ENCODE measurements around the gene SORCS2. TPM values are rescaled to one million over a fixed set of nuclear protein-coding genes. Genes with fewer than 3 reads are reported as not detected.

SORCS2 gene
- polyA plus RNA-seq, 1 donor from 2014 or later: not detected

DNA sequence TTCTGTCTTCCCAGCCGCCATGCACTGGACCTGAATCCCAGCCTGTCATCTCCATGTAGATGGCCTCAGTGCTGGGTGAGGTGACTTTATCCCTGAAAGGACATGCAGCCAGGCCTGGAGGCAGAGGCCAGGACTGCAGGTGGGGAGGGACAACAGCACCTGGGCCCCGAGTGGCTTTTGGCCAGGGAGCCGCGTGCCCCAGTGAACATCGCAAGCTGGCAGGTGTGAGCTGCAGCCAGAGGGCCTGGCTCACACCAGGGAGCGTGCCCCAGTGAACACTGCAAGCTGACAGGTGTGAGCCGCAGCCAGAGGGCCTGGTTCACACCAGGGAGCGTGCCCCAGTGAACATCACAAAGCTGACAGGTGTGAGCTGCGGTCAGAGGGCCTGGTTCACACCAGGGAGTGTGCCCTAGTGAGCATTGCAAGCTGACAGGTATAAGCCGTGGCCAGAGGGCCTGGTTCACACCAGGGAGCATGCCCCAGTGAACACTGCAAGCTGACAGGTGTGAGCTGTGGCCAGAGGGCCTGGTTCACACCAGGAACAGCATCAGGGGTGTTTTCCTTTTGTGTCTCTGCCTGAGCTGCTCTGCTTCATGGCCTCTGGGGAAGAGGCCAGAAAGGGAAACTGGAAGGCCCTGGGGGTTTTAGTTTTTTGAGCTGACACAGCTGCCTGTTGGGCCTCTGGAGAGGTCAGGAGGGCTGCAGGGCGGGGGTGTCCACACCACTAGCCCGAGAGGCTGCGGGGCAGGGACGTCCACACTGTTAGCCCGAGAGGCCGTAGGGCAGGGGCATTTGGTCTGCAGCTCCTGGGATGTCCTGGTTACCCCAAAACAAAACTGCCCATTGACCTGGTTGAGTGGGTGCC is 265.1 kb downstream of the SORCS2 start:
- Mint-ChIP-seq H3K9me3 (peaks cover 0 to 2% (median 0%) of the 10 kb centered on the region in 3 donors), H3K27me3 (peaks cover 2% of the 10 kb centered on the region), H3K36me3 (no peaks in the 10 kb centered on the region), H3K27ac (no peak overlapping the region), H3K4me3 (no peak overlapping the region), H3K4me1 (no peaks in the 10 kb centered on the region)

DNA sequence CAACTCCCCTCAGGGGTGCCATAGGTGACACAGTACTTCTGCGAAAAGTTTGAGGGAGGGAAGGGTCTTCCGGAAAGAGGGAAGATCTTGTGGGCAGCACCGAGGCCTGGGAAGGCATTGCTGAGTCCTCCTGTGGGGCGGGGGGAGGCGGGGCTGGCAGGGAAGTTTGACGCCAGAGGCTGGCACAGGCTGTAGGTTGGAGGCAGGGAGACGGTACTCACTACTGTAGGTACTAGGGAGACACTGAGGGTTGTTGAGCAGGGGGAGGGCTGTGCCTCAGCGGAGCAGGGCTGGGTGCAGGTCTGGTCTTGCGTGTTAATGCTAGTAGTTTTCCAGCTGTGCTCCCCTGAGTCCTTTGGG is 265.7 kb downstream of the SORCS2 start:
- H3K9me3 Mint-ChIP-seq: no peaks in the 10 kb centered on the region
- H3K4me3 Mint-ChIP-seq: peak overlapping the region in 1 of 4 donors; percentile 32
- no peaks in the 10 kb centered on the region for H3K4me1 Mint-ChIP-seq
- no peaks in the 10 kb centered on the region for H3K36me3 Mint-ChIP-seq
- no peak overlapping the region for H3K27ac Mint-ChIP-seq
- H3K27me3 Mint-ChIP-seq: peaks cover 2% of the 10 kb centered on the region

DNA sequence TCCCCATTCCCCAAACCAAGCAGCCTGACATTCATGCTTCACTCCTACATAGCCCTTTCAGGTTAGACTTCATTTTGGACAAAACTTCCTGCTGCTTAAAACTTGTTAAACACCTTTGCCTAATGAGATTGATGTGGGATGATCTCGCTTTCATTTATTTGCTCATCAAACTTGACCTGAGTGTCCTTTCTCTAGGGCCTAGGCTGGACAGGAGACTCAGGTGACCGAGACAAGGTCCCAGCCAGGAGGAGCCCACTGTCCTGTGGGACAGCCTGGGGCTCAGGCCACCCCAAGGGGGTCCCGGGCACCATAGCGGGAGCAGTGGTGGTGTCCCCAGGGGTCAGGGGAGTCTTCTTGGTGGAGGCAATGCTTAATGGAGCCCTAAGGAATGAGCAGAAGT is 266.1 kb downstream of the SORCS2 start:
- no peaks in the 10 kb centered on the region for H3K9me3 Mint-ChIP-seq
- H3K4me1 Mint-ChIP-seq: no peaks in the 10 kb centered on the region
- no peaks in the 10 kb centered on the region for H3K36me3 Mint-ChIP-seq
- H3K27me3 Mint-ChIP-seq: peaks cover 2% of the 10 kb centered on the region
- H3K4me3 Mint-ChIP-seq: no peak overlapping the region
- H3K27ac Mint-ChIP-seq: no peak overlapping the region

DNA sequence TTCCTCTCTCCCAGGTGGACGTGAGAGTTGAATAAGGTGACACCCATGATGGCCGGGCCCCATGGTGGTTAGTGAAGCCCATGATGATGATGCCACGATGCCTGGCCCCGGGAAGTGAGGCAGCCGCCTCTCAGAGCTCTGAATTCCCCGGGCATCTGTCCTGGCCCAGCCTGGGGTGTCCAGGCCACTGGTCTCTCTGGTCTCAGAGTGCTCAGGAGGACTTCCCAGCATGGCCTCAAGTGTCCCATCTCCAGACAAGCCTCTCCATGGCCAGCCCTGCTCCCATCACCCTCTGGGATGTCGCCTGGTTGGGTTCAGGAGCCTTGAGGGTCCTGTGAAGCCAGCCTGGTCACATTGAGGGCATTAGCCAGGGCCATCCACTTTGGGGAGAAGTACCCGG is 267.1 kb downstream of the SORCS2 start:
- H3K27ac Mint-ChIP-seq: no peak overlapping the region
- peaks cover 2% of the 10 kb centered on the region for H3K36me3 Mint-ChIP-seq
- H3K9me3 Mint-ChIP-seq: peaks cover 0 to 2% (median 0%) of the 10 kb centered on the region in 3 donors
- H3K27me3 Mint-ChIP-seq: peaks cover 2% of the 10 kb centered on the region
- no peaks in the 10 kb centered on the region for H3K4me1 Mint-ChIP-seq
- no peak overlapping the region for H3K4me3 Mint-ChIP-seq

DNA sequence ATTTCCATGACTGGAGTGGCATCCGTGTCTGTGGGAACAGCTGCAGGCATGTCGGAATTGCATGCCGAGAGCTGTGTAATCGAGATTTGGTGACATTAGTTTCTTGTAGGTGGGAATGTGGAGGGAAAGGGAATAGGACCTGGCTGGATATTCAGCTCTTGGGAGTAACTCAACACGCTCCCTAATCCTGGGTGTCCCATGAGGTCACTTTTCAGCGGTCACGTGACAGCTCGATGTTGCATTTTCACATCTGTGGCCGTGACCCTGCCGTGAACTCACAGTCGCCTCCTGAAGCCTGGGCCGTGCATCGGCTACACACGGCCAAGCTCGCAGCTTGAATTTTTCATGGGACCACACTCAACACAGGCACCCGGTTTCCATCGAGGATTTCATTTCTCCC is 268.2 kb downstream of the SORCS2 start:
- Mint-ChIP-seq H3K36me3 (peaks cover 2% of the 10 kb centered on the region), H3K9me3 (peaks cover 0 to 3% (median 3%) of the 10 kb centered on the region in 3 donors), H3K4me1 (no peaks in the 10 kb centered on the region), H3K27ac (no peak overlapping the region), H3K27me3 (peaks cover 2% of the 10 kb centered on the region), H3K4me3 (no peak overlapping the region)

DNA sequence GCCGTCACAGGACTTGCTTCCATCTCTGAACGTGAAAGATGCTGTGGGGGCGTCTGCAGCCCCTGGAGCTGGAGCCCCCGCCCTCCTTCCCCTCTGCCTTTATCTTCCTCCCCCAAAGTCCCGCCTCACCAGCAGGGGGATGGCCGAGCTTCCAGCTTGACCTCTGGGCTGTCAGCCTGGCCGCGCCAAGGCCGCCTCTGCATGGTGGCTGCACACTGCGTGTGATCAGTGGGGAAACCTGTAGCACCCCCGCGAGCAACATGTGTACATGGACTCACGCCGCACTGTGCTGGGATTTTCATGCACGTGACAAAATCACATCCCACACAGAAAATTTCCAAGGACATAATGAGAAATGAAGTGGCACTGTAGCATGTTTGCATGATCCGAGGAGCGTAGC is 268.9 kb downstream of the SORCS2 start:
- H3K27me3 Mint-ChIP-seq: peaks cover 2% of the 10 kb centered on the region
- peaks cover 0 to 3% (median 3%) of the 10 kb centered on the region in 3 donors for H3K9me3 Mint-ChIP-seq
- no peak overlapping the region for H3K4me3 Mint-ChIP-seq
- peak overlapping the region in 1 of 3 donors; percentile 78 for H3K27ac Mint-ChIP-seq
- no peaks in the 10 kb centered on the region for H3K4me1 Mint-ChIP-seq
- peaks cover 2% of the 10 kb centered on the region for H3K36me3 Mint-ChIP-seq

DNA sequence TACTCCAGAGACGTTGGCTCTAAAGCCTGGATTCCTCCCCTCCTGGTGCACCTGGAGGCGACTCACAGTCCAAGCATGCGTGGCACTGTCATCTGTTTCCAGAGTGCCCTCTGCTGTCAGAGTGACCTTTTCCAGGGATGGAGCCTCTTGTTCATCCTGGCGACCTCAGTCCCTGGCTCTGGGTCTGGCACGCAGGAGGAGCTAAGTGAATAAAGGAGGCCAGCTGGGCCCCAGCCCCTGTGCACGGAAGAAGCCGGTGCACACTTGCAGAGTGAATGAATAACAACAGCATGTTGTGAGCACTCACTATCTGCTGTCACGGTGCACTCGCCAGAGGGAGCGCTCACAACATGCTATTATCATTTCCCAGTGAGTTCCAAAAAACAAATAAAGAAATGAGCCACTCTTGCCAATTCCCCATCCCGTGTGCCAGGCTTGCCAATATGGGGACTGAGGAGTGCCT is 270.2 kb downstream of the SORCS2 start:
- Mint-ChIP-seq H3K36me3 (peaks cover 2% of the 10 kb centered on the region), H3K27ac (no peak overlapping the region), H3K4me1 (no peaks in the 10 kb centered on the region), H3K27me3 (peaks cover 2% of the 10 kb centered on the region), H3K4me3 (no peak overlapping the region), H3K9me3 (peaks cover 0 to 3% (median 3%) of the 10 kb centered on the region in 3 donors)

DNA sequence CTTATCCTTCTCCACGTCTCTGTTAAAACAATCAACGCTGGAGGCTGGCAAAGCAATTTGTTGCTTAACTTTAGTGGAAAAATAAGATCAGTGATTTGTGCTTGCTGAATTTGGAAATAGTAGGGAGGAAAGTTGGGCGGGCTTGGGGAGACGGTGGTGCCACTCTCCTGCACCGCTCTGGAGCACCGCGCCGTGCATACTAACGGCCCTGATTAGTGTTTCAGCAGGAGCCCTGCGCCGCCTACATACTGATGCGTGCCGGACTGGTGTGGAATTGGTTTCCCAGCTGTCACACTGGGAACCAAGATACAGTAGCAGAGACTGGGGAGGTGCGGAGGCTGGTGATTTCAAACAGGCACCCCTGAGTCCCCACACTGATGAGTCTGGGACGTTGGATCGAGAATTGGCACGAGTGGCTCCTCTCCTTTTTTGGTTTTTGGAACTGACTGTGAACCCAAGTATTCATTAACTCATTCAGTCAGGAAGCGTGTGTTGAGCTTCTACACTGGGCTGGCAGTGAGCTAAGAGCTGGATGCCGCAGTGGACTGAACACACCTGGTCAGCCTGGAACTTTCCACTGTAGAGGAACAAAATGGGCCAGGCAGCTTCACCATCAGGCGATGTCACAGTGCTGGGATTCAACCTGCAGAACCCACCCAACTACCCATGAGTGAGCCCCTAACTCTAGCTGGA is 271.4 kb downstream of the SORCS2 start:
- H3K9me3 Mint-ChIP-seq: peaks cover 0 to 3% (median 3%) of the 10 kb centered on the region in 3 donors
- peaks cover 2% of the 10 kb centered on the region for H3K27me3 Mint-ChIP-seq
- no peaks in the 10 kb centered on the region for H3K4me1 Mint-ChIP-seq
- peaks cover 2% of the 10 kb centered on the region for H3K36me3 Mint-ChIP-seq
- H3K27ac Mint-ChIP-seq: no peak overlapping the region
- H3K4me3 Mint-ChIP-seq: no peak overlapping the region

DNA sequence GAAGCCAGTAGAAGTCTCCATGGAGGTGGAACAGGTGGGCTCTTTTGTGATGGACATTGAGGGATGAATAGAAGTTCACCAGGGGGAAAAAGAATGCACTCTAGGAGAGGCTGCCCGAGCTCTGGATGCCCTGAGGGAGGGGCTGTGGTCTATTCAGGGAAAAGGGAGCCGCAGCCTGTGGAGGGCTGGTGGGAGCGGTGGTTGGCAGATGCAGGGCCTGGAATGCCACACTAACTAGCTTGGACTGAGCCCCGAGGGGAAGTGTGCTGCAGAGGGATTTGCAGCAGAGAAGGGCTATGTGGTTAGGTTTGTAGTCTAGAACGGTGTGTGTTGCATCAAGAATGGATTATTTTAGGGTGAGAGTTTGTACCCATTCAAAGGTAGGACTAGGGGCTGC is 271.9 kb downstream of the SORCS2 start:
- Mint-ChIP-seq H3K27ac (peak overlapping the region in 1 of 3 donors; percentile 68), H3K4me1 (peaks cover 0 to 3% (median 0%) of the 10 kb centered on the region in 3 donors), H3K36me3 (peaks cover 4% of the 10 kb centered on the region), H3K4me3 (no peak overlapping the region), H3K27me3 (peaks cover 2% of the 10 kb centered on the region), H3K9me3 (peaks cover 3 to 6% (median 3%) of the 10 kb centered on the region in 3 donors)

DNA sequence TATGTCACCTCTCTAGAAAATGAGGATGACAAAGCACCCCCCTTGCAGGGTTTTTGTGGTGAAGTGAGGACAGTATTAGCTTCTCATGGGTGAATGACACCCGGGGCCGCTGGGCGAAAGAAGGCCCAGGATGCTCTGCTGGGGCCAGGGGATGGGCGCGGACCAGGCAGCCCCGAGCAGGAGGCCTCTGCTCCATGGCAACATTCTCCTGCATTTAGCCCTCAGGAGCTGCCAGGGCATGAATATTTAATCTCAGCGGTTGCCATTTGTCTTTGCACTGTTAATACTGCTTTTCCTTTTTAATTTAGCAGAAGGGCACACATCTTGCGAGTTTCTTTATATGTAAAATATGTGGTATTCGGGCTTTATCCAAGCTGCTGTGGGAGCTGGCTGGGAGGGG is 272.7 kb downstream of the SORCS2 start:
- Mint-ChIP-seq H3K4me3 (no peak overlapping the region), H3K27me3 (peaks cover 2% of the 10 kb centered on the region), H3K27ac (no peak overlapping the region), H3K36me3 (peaks cover 4% of the 10 kb centered on the region), H3K9me3 (peaks cover 3 to 7% (median 3%) of the 10 kb centered on the region in 3 donors), H3K4me1 (peaks cover 0 to 3% (median 0%) of the 10 kb centered on the region in 3 donors)

DNA sequence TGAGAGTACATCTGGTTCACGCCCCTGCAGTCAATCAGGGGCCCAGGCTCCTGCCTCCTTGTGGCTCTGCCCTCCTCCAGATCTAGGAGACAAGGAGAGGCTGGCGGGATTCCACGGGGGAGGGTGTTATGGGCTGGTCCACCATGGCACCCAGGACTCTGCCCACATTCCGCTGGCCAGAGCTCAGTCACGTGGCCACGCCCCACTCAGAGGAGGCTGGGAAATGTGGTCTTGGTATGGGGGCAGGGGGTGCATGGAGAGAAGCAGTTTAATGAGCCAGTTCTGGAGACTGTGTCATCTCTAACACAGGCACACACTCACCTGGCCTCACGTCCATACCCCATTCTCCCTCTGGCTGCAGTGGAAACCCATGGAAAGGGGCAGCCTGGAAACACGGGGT is 273.9 kb downstream of the SORCS2 start:
- peaks cover 3 to 9% (median 3%) of the 10 kb centered on the region in 3 donors for H3K9me3 Mint-ChIP-seq
- H3K36me3 Mint-ChIP-seq: peaks cover 4% of the 10 kb centered on the region
- no peak overlapping the region for H3K4me3 Mint-ChIP-seq
- H3K27me3 Mint-ChIP-seq: peaks cover 2% of the 10 kb centered on the region
- H3K4me1 Mint-ChIP-seq: peaks cover 0 to 3% (median 0%) of the 10 kb centered on the region in 3 donors
- no peak overlapping the region for H3K27ac Mint-ChIP-seq

DNA sequence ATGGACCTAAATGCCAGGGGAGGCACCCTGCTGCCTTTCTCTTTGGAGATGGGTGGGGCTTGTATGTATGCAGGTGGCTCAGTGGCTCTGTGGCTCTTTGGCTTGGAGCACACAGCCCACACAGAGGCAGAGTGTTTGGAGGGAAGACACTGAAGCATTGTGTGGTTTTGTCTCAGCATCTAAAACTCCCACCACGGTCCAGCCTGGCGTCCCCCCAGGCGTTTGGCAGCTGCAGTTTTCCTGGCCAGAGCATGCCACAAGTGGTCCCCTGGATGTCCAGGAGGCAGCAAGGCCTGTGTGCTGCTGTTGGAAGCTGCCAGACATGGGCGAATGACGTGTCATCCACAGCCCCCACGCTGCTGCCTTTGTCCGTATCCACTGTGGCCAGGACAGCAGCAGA is 274.6 kb downstream of the SORCS2 start:
- peaks cover 2% of the 10 kb centered on the region for H3K27me3 Mint-ChIP-seq
- peaks cover 3 to 9% (median 3%) of the 10 kb centered on the region in 3 donors for H3K9me3 Mint-ChIP-seq
- no peak overlapping the region for H3K27ac Mint-ChIP-seq
- no peak overlapping the region for H3K4me3 Mint-ChIP-seq
- peaks cover 0 to 3% (median 0%) of the 10 kb centered on the region in 3 donors for H3K4me1 Mint-ChIP-seq
- peaks cover 4% of the 10 kb centered on the region for H3K36me3 Mint-ChIP-seq

DNA sequence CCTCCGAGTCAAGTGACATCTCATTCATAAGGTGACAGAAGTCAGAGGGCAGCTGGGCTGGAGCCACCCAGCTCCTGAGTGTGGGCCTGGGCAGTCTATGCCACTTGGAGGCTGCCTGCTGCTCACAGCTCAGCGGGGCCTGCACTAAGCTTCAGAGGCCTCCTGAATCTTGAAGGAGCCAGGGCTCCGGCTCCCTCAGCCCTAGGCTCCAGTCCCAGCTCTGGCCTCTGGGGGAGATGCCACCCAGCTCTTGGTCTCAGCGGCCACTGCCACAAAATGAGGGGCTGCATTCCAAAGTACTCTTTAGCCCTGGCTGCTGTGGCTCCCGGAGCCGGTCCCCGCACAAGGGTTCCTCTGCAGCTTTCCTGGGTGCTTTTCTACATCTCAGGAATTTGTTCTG is 275.1 kb downstream of the SORCS2 start:
- peaks cover 3 to 9% (median 3%) of the 10 kb centered on the region in 3 donors for H3K9me3 Mint-ChIP-seq
- peaks cover 0 to 3% (median 0%) of the 10 kb centered on the region in 3 donors for H3K4me1 Mint-ChIP-seq
- peaks cover 4% of the 10 kb centered on the region for H3K36me3 Mint-ChIP-seq
- no peak overlapping the region for H3K27ac Mint-ChIP-seq
- H3K4me3 Mint-ChIP-seq: no peak overlapping the region
- H3K27me3 Mint-ChIP-seq: no peaks in the 10 kb centered on the region

DNA sequence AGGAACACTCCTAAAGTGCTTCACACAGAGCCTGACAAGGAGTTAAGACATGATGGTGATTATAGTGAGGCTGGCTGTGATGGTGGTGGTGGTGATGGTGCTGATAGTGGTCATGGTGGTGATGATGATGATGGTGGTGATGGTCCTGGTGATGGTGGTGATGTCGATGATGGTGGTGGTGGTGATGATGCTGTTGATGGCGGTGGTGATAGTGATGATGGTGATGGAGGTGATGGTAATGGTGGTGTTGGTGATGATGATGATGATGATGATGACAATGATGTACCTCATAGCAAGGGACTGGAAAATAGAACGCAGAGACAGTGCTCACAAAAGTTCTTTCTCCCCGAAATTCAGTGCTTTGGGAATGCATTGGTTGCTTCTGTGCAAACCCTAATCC is 276.7 kb downstream of the SORCS2 start:
- H3K27ac Mint-ChIP-seq: no peak overlapping the region
- H3K9me3 Mint-ChIP-seq: peaks cover 3 to 13% (median 3%) of the 10 kb centered on the region in 3 donors
- H3K4me3 Mint-ChIP-seq: no peak overlapping the region
- peaks cover 0 to 3% (median 0%) of the 10 kb centered on the region in 3 donors for H3K4me1 Mint-ChIP-seq
- peaks cover 4% of the 10 kb centered on the region for H3K36me3 Mint-ChIP-seq
- H3K27me3 Mint-ChIP-seq: peaks cover 5% of the 10 kb centered on the region

DNA sequence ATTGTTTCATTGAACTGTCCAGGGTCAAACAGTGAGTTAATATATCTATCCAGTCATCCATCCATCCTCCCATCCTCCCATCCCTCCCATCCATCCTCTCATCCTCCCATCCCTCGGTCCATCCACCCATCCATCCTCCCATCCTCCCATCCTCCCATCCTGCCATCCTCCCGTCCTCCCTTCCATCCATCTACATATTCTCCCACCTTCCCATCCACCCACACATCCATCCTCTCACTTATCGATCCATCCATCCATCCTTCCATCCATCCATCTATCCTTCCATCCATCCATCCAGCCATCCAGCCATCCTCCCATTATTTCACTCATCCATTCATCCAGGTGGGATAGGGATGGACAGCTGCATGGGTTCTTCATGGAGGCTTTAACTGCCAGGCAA is 277.8 kb downstream of the SORCS2 start:
- Mint-ChIP-seq H3K27me3 (peaks cover 6% of the 10 kb centered on the region), H3K4me3 (no peak overlapping the region), H3K27ac (no peak overlapping the region), H3K9me3 (peaks cover 3 to 10% (median 3%) of the 10 kb centered on the region in 3 donors), H3K4me1 (peaks cover 0 to 3% (median 0%) of the 10 kb centered on the region in 3 donors), H3K36me3 (peaks cover 2% of the 10 kb centered on the region)
